Activated T-cell treated with anti-CD3 and anti-CD28 coated beads, Interleukin-2, amount 50 U/mL, for 1 hour (primary cell): ENCODE measurements around the gene TM4SF4.

Experiments used
- DNase-seq: peaks from one replicate; pipeline ENCODE4 v3.0.0-alpha.2; 2020

The TM4SF4 gene

DNA sequence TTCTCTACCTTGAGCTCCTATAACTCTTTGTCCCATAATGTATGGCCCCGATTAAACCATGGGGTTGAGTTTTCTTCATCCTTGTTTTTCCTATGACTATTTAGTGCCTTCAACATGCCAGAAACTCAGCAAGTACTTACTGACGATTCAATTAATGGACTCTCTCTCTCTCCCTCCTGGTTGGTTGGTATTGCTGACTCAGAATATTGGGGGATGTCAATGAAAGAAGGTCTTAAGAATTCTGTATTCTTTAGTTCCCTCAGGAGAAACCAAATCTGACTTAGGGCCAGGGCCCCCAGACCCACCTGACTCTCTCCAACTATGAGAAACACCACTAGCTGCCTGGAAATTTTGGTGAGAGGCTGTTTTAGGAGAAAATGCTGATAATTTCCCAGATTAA lies 40.8 kb downstream of the TM4SF4 start:
- no peak for DNase-seq

DNA sequence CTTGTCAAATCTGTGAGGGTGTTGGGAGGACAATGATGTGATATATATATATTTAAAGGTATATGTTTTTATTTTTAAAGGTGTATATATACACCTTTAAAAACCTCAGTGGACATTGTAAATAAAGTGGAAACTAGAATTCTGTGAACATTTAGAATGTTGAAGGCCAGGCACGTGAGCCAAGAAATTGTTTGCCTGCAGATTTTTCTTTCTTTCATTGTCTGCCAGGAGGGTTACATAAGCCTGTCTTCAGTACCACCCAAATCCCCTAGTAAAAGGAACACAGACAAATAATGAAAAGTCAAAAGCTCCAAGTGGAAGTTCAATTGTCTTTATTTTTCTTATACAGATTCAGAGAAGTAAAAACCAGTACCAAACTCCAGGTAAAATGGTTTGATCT lies 42.4 kb downstream of the TM4SF4 start:
- no peak for DNase-seq

DNA sequence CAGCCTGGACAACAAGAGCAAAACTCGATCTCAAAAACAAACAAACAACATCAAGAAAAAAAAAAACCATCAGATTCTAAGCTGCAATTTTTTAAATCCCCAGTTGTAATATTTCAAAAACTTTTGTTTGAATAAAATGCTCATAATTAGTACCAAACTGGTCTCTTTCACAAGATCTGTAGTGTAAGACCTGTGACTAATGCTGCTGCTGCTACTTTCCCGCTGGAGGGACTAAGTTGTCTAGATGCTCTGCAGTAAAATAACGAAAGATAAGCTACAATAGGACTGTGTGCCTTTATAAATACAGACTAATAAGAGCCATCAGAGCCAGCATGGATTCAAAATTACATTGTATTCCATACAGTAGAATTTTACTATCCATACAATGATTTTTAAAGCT lies 45.4 kb downstream of the TM4SF4 start:
- no peak for DNase-seq

DNA sequence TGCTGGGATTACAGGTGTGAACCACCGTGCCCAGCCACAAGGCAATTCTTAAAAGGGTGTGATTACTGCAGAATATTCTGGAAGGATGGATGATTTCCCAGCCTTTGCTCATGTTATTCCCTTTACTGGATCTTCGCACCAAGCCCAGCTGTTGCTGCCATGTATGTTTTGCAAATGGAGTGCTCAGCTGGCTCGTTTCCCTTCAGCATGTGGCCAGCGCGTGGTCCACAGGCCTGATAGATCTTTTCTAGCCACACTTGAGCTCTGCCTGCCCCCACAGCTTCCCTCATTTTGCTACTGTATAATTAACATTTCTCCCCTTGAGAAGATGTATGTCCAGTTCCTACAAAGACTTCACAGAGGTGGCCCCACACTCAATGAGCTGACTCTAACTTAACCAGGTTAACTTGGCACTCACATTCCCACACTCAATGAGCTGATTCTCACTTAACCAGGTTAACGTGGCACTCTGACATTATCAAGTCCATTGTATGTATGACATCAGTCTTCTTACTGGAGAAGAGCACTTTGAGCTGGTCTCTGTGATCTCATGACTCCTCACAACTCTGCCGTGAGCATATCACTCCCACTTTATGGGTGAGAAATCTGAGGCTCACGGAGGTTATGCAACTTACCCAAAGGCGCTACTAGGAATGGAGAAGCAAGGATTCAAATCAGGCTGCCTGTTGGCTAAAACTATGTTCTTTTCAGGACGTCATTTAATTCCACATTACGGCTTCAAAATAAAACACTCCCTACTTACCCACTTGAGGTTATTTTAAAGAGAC lies 49.2 kb downstream of the TM4SF4 start:
- DNase-seq, result no peak

DNA sequence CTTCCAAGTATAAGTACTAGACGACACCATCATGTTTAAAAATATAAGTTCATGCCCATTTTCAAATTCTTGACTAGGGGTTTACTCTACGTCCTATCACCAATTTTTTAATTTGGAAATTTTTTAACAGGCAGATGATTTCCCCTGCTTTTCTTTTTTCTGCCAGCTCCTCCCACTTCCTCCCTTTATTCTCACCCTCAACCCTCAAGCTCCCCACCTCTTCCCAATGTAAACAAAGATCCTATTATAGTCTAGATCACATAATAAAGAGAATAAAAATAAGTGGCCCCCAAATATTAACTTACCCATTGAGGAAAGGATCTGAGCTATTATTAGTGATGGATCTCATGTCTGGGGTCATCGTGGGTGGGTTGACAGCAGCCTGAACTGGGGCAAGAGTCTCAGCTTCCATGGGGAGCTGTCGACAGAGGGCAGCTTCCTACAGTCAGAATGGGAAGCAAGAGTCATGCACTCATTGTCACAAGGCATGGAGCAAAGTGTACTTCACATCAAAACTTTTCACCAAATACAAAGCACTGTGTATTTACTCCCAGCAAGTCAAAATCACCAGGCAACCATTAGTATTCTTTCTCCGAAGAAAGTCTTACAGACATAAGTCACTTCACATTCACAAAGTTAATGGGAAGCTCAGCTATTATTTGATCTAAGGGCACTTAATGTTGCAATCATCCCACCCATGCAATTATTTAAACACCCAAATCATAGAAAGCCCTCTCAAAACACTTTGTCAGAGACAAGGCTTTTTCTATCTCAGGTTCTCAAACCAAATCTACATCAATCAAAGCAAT lies 53.2 kb downstream of the TM4SF4 start:
- DNase-seq, result no peak

DNA sequence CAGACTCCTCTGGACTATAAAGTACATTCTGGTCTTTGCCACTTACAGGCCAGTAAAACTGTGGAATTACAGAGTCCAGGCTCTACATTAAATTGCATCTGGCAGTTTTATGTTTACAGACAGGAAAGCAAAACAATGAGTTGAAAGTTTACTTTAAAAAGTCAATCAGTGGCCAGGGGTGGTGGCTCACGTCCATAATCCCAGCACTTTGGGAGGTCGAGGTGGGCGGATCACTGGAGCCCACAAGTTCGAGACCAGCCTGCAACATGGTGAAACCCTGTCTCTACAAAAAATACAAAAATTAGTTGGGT lies 53.8 kb downstream of the TM4SF4 start:
- DNase-seq, result no peak

DNA sequence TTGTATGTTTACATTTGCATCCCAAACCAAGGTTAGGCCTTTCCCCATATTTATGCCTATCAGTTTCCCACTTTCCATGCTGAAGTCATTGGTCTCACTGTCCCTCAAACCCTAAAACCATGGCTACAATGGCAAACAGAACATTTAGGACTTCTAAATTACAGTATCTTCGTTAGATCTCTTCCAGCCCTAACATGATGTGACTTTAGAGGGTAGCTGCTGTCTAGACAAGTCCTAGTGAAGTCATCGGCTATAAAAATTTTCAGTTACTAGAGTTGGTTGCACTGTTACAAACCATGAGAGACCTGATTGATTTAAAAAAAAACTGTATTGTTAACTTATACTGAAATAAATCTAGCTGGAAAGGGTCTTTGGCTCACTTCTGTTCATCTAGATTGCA lies 54.6 kb downstream of the TM4SF4 start:
- DNase-seq, result no peak

DNA sequence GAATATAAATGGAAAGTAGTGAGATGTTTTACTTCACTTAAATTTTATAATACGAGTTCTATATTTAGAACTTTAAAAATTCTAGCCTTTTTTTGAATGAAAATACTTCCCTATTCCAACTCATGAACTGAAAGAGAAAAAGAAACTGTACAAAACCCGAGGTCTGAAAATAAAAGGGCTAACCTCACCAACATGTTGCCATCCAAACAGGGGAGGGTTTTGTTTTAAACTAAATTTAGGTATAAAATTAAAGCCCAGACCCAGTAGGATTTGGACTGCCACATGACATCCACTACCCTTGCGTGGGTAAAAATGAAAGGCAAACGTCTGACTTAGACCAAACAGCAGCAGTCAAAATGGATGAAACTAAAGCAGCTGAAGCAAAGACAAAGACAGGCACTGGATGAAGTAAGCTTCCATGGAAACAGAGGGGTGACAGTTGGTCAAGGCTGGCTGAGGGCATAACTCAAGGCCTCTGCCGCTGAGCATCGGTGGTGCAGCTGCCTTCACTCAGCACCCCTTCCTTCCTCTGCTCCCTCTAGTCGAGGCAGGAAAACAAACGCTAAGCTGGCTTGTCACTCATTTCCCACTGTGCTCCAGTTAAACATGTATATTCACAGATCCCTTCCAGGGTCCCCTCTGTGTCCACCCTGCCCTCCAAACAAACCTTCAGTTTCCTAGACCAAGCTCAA lies 58.1 kb downstream of the TM4SF4 start:
- no peak for DNase-seq

DNA sequence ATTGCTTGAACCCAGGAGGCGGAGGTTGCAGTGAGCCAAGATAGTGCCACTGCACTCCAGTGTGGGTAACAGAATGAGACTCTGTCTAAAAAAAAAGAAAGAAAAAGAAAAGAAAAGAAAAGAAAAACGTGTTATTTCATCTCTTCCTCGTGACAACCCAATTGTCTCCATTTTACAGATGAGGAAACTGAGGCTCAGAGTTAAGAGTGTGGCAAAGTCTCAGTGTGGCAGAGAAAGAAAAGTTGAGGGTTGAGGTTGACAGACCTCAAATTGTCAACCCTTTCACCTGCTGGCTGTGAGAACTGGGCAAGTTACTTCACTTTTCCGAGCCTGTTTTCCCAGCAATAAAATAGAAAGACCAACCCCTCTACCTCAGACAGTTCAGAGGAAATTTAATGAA lies 59.6 kb downstream of the TM4SF4 start:
- no peak for DNase-seq

DNA sequence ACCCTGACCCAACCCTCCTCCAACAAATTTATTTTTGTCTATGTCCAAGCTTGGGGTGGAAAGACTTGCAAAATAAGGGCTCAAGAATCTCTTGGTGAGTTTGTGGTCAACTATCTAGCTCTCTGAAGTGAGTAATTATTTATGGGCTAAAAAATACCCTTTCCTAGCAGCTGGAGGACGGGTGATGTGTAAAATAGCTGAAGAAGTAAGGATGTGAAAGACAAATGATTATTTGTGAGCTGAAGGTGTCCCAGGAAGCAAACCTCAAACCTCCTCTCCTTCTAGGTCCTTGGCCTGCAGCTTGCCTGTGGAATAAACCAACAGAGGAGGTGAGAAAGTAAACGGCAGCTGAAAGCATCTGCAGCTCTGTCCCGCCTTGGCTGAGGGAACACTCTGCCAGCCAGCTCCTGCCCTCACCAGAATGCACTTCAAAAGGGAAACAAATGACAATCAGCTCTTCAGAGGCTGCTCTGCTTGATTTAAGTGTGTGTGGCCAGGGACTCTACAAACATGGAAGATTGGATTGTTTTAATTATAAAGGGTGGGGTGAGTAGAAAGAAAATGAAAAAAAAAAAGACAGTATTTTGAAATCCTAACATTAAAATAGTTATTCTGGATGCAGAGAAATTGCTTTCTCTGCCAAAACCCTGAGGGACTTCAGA lies 60.3 kb downstream of the TM4SF4 start:
- DNase-seq, result no peak

DNA sequence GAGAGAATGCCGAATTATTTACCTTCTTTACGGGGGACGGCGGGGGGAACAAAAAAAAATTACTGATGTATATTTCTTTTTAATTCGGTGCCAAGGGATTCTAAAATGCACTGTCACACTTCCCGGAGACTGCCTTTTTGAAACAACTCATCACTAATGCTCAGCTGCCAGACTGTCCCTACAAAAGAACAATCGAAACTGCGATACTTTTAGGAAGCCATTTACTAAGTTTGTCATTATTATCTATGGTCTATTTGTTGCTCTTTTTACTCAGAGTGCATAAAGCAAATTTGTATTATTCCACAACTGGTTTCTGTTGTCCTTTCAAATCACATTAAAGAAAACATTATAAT lies 60.8 kb downstream of the TM4SF4 start:
- DNase-seq, result no peak

DNA sequence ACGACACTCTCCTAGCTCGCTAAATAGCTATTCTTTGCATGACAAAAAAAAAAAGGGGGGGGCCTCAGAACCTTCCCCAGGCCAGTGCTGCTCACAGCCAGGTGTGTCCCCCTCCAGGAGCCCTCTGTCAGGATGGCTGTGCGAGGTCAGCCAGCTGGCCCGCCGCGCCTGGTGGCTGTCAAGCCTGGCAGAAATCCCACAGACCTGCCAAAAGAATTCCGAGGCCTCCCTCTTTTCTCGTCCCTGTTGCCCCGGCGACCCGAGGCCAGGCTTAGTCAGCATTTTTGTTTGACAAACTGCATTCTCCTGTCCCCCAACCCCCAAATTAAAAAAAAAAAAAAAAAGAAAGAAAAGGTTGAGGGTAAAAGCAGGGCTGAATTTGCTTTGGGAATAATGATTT lies 61.9 kb downstream of the TM4SF4 start:
- no peak for DNase-seq

DNA sequence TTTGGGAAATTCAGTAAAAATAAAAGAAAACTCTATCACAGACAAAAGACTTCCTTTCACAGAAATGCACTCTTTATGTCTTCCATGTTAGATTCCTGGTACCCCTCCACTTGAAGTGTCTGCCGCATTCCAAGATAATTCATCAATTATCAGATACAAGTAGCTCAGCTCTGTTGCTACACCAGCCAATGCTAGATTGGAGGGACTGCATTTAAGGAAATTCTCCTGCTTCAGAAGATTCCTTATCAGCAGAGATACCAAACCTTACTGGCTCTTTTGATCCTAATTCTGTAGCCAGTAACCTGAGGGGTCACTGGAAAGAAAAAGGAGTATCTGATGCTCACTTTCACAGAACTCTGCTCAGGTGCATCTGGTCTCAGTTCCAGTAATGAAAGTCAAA lies 63.9 kb downstream of the TM4SF4 start:
- DNase-seq, result no peak

DNA sequence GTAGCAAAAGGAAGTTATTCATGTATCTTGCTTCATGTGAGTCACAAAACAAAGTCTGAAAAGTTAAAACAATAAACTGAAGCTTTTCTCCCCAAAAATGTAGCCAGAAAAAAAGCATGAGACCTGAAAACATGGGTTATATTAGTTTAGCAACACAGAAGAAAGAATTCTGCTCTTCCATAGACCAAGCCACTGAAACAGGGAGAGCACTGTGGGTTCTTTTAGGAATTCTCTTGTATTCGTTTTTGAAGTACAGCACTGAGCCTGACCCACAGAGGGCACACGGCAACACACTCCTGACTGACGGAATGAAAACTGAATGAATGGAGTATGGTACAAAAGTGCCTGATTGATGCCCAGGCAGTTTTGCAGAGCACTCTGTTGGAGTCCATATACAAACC lies 66.6 kb downstream of the TM4SF4 start:
- no peak for DNase-seq

DNA sequence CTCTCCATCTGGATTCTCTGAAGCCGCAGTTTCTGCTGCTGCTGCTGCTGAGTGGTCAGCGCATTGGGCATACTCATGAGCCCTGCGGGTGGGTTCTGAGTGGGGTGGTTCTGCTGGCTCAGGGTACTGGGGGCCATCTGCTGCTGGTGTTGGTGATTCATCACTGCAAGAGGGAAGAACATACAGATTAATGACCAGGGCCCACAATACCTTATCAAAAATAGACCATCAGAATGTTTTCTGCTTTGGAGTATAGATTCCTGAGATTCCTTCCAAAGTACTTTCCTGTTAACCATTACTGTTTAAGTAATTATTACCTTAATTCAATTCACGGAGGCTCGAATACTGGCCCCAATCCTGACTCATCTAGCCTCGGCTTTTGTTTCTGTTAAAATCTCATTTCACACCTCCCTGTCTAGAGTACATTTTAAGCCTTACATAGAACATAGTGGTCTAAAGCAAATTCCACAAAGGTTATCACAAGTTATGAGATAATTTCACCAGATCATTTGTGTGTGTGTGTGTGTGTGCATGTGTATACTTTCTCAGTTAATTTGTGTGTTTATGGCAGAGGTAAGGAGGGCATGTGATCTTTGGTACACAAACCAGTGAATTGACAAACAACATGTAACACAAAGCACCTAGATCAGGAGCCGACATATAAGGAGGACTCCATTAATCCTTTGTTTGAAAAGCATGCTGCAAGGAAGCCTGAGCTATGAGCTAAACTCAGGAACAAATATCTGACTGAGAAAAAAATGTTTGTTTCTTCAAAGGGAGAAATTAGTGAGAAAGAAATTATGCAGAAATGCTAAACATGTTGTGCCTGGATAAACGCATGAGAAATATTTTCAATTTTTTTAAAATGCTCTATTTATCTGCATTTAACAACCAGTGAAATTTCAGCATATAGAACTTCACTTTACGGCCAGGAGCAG lies 68.1 kb downstream of the TM4SF4 start:
- no peak for DNase-seq

DNA sequence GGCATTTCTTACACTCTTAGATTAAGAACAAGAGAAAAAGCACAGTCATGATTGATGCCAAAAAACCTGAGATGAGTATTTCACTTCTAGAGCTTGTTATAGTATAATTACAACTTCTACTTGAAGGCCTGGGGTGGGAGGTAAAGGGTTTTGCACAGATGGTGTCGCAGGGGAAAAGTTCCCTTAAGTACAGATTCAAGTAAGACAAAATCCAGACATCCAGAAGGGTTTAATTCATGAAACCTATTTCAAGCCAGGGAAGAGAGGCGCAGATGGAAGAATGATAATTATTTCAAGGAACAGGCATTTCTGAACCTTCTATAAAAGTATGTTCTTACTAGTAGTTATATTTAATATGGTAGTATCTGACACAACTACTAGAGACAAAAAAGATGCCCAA lies 70.6 kb downstream of the TM4SF4 start:
- DNase-seq, result no peak

DNA sequence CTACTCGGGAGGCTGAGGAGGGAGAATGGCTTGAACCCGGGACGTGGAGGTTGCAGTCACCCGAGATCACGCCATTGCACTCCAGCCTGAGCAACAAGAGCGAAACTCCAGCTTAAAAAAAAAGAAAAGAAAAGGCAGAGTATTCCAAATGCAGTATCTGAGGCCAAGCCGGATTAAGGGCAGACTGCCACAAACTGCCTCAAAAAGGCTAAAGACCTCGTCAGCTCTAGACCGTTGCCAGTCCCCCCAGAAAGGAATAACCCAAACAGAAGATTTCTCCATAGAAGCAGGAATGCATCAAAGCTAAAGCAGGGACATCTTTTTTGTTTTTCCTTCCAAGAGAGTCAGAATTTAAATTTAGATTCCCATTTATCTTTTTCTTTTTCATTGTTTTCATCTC lies 72.9 kb downstream of the TM4SF4 start:
- DNase-seq, result no peak

DNA sequence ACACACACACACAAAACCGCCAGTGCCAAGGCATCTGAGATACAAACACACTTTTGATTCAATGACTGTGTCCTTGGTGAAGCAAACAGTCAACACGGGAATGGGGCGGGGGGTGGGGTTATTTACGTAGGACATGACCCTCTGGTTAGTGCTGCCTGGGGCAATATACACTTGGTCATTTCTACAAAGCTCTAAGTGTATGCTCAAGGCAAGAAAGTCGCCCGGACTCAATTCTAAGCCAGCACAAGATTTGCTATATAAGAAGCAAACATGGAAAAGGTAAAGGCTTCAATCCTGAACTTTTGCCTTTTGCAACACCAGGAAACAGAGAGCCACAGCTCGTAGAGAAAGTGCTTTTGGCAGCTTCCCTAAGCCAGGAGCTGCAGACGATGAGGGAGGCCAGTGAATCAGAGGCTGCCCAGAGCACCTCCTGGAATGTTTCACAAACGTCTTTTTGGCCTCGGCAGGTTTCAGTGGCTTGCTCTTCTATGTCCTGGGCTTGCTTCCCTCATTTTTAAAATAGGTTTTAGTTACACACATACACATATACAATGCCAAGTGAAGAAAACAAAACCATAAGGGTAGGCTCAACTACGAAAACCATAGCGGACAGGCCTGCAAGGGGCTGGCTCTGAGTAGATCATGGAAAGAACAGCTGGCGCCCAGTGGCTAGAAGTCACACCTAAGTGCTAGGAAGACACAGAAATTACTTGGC lies 73.6 kb downstream of the TM4SF4 start:
- DNase-seq, result no peak

DNA sequence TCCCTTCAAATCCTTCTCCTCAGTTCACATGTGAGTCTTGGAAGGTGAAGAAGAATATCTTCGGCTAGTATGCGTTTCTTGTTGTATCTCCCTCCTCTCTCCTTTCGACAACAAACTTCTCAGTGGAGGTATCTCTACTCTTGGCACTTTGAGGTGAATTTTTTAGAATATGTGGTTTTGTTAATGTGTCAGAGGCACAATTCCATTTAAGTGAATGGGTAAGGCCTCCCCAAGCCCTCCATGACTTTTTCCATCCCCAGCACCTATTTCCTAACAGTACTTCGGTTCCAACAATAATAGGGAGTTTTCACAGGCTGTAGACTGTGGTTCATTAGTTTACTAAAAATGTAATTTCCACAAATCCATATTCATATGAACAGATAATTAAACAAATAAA lies 74.2 kb downstream of the TM4SF4 start:
- DNase-seq, result no peak

DNA sequence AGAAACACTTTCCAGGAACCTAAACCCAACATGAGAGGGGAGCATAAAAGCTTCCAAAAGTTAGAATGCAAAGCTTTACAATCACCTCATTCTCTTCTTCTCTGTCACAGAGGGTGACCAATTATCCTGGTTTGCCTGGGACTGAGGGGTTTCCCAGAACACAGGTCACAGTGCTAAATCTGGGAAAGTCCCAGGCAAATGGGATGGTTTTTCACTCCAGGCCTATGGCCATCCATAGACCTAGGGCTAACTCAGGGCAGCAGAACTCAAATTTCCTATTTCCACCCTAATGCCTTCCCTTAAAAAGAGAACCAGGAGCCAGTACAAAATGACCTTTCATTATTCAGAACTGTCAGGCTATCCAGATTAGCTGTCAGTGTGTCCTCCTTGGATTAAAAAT lies 77.0 kb downstream of the TM4SF4 start:
- DNase-seq, result no peak

DNA sequence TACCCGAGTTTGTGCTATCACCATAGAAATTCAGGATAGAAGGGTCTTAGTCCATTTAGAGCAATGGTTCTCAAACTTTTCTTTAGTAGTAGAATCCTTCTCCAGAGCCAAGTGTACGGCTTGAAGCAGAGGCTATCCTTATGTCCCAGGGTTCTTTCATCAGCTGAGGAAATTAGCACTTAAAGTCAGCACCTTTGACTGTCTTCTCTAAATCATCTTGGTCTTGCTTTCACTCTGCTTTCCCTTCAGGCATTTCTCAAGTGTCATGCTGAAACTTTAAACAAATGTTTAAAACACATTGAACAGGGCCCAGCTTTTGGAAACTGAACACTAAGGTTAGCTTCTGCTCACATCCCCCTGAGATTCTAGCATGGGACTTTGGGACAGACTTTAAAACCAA lies 78.2 kb downstream of the TM4SF4 start:
- no peak for DNase-seq
